GM10266 (cell line): ENCODE results near the gene CFAP44.
"Not testable (repeated sequence)": the region's sequence is repeated elsewhere in the genome, so short reads cannot be mapped to it uniquely, and the experiment has no call there.

ENCODE experiments used
- DNase-seq: peaks from one replicate; pipeline ENCODE4 v3.0.0; 2012; ENCODE audit errors: extremely low spot score
- TF ChIP-seq, protein P1 (sequence below): IDR thresholded peaks from 2 replicates; pipeline ENCODE4 v1.5.1; 2012; ENCODE audit warnings: mild to moderate bottlenecking, low read depth; ENCODE audit not compliant: control insufficient read depth, insufficient read depth; ENCODE audit errors: missing control alignments

CFAP44 gene, protein sequence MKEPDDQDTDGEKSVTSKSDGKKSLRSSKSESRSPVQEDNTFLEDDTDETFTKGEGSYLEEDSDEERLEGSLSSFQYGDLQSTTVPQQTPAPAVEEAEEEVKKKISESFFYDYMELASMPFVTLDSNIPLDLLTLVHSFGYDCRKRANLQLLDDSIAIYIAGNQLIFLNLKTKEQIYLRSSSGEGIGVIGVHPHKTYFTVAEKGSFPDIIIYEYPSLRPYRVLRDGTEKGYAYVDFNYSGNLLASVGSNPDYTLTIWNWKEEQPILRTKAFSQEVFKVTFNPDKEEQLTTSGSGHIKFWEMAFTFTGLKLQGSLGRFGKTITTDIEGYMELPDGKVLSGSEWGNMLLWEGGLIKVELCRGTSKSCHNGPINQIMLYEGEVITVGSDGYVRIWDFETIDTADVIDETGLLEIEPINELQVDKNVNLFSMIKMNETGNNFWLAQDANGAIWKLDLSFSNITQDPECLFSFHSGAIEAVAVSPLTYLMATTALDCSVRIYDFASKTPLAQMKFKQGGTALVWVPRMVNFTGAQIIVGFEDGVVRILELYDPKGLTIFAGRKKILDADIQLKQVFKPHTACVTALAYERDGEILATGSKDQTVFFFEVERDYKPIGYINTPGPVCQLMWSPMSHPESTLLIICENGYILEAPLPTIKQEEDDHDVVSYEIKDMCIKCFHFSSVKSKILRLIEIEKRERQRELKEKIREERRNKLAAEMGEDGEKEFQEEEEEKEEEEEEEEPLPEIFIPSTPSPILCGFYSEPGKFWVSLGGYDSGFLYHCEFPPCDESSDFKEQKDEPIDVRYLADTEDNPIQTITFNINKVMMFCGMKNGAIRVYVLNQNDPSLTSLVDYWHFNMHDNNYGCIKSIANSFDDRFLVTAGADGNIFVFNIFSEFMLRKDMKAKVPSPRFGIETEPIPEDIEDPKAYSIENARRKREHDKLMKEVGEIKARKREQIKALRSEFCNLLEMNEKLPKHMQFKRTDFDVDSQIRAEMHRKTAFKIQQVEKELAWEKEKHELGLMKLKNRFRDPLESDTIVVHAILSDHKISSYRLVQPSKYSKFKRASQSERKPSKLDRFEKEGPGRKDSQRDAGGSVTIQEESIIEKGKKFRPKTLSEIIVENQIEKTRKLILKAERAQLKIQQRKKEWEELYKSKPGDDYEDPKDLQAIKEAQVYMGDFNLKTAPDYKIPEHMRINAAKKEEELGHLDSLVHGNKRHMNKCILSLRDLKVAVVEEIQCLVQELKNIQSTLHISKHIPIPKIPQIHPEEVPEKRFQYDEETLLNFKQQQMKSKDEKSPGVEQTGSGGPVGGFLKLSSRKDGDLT (N-terminal part only)

DNA sequence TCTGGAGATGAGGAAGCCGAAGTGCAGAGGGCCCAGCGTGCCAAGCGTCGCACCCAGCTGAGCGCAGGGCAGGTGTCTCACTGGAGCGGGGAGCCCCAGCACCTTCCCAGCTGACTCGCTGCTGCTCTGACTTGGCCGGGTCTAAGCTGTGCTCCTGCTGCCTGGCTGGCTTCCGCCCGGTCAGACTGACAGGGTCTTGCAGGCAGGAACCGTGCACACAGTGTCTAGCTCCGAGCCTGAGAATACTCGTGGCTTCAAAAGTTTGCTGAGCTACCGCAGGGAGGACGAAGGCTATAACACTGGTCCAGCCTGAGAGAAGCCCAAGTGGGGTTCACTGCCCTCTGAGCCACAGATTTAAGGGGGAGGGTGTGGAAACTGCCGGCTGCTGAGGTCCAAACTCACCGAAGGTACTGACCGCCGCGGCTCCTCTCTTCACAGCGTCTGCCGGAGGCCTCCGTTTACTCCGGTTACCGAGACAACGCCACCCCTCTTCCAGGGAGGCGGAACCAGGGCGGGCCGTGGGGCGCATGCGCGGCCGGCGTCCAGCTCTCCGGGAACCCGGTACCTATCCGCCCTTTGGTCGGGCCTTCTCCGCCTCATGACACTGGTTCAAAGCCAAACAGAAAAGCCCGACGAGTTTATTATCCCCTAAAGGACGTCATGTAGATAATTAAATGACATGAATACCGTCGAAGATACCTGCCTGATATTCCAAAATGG is at the start of gene CFAP44:
Gene CFAP44 (minus strand): TSS at position 443 of the 720 bp plus-strand sequence. CDS start 7,829 bp downstream, outside the sequence.
- peak; percentile 78 for DNase-seq
- TF ChIP-seq, protein P1, sequence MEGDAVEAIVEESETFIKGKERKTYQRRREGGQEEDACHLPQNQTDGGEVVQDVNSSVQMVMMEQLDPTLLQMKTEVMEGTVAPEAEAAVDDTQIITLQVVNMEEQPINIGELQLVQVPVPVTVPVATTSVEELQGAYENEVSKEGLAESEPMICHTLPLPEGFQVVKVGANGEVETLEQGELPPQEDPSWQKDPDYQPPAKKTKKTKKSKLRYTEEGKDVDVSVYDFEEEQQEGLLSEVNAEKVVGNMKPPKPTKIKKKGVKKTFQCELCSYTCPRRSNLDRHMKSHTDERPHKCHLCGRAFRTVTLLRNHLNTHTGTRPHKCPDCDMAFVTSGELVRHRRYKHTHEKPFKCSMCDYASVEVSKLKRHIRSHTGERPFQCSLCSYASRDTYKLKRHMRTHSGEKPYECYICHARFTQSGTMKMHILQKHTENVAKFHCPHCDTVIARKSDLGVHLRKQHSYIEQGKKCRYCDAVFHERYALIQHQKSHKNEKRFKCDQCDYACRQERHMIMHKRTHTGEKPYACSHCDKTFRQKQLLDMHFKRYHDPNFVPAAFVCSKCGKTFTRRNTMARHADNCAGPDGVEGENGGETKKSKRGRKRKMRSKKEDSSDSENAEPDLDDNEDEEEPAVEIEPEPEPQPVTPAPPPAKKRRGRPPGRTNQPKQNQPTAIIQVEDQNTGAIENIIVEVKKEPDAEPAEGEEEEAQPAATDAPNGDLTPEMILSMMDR, result no peak

DNA sequence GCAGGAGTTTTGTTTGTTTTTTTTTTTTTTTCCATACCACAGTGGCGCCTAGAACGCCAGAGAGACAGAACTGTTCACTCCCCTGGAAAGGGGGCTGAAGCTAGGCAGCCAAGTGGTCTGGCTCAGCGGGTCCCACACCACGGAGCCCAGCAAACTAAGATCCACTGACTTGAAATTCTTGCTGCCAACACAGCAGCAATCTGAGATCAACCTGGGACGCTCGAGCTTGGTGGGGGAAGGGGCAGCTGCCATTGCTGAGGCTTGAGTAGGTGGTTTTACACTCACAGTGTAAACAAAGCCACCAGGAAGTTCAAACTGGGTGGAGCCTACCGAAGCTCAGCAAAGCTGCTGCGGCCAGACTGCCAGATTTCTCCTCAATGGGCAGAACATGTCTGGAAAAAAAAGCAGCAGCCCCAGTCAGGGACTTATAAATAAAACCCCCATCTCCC is 43.9 kb upstream of the CFAP44 start:
- DNase-seq, result no peak
- TF ChIP-seq, protein P1, result no peak

DNA sequence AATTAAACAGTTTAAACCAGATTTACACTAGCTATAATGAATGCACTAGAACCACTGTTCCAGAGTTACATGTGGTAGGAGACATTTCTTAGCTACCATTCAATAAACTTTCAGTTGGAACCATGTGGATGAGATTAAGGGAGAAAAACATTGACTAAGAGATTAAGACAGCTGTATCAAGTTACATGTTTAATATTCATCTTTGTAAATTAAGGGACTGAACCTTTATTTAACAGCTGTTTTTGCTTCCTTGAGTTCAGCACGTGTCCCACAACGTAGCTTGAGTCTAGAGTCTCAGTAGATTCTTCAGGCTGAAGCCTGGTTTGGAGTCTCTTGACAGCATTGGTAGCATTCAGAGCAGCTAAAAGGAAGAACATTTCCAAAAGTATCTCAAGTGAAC is 27.2 kb upstream of the CFAP44 start:
- no peak for DNase-seq
- TF ChIP-seq, protein P1, result no peak

DNA sequence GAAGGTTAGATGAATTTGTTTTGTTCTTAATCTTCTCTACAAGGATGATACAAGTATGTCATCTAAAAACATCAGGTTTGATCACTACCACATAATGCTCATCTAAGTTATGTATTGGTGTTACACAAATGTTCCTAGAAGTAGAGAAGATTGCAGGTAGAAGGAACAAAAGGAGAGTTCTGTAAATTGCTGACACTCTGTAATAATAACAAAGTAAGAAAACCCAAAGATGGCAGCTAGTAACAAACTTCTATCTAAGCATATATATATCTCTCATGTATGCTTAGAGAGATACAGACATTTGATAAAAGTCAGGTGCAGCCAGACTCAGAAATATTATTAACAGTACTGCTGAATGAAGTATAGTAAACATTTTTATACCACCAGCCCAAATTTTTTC is 20.2 kb upstream of the CFAP44 start:
- no peak for DNase-seq
- TF ChIP-seq, protein P1, result no peak

DNA sequence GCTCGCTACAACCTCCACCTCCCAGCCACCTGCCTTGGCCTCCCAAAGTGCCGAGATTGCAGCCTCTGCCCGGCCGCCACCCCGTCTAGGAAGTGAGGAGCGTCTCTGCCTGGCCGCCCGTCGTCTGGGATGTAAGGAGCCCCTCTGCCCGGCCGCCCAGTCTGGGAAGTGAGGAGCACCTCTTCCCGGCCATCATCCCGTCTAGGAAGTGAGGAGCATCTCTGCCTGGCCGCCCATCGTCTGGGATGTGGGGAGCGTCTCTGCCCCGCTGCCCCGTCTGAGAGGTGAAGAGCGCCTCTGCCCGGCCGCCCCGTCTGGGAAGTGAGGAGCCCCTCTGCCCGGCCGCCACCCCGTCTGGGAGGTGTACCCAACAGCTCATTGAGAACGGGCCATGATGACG is 17.3 kb upstream of the CFAP44 start:
- DNase-seq, result not testable (repeated sequence)

DNA sequence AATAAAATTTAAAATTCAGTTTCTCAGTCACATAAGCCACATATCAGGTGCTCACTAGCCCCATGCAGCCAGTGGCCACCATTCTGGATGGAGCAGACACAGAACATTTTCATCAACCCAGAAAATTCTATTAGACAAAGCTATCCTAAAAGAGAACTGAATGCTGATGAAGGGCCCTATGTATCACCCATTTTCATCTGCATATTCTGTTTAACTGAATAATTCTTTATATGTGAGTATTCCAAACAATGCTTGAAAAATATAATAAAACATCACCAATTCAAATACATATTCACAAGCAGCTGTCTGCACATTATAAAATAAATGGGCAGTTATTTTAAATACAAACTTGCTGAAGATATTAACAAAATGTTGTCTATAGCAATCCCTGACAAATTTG is 14.2 kb upstream of the CFAP44 start:
- TF ChIP-seq, protein P1, result no peak
- no peak for DNase-seq

DNA sequence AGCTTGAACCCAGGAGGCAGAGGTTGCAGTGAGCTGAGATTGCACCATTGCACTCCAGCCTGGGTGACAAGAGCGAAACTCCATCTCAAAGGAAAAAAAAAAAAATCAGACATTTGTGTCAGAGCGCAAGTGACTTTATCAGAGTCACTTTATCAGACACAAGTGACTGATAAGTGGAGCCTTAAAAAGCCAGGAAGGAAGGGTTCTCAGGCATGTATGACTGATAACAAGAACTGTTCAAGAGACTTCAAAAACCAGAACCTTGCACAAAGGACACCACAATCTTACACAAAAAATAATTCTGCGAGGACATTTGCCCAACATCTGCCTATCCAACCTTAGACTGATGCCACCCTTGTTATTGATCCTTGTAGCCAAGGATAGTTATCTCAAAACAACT is 13.3 kb upstream of the CFAP44 start:
- DNase-seq, result no peak
- TF ChIP-seq, protein P1, result no peak
